Liver (tissue), 9 donors: ENCODE results near the gene DRGX. TPM values are rescaled to one million over a fixed set of nuclear protein-coding genes. Genes with fewer than 3 reads are reported as not detected.

ENCODE experiments used
- DNase-seq: peaks from one replicate; pipeline ENCODE4 v3.0.0-alpha.2; 2017; ENCODE audit warnings: low spot score
- H3K27ac ChIP-seq, 2 donors: one replicate each; pipeline ENCODE4 v1.7.0; 2013; ENCODE audit warnings: inconsistent platforms in 2 of 2, low read length in 2 of 2, control low read depth in 1 of 2, low read depth in 1 of 2, mild to moderate bottlenecking in 1 of 2
- H3K27me3 ChIP-seq, 4 donors: one replicate each; pipeline versions ENCODE4 v1.6.1 to v1.7.0; 2013; ENCODE audit warnings: low read length in 3 of 4, inconsistent platforms in 1 of 4, mild to moderate bottlenecking in 1 of 4, moderate library complexity in 1 of 4; ENCODE audit not compliant: control insufficient read depth in 4 of 4, insufficient read depth in 4 of 4
- H3K36me3 ChIP-seq, 4 donors: one replicate each; pipeline versions ENCODE4 v1.6.1 to v1.7.0; 2013; ENCODE audit warnings: low read length in 3 of 4, mild to moderate bottlenecking in 3 of 4, low read depth in 1 of 4, moderate library complexity in 1 of 4; ENCODE audit not compliant: control insufficient read depth in 4 of 4, insufficient read depth in 3 of 4
- H3K4me1 ChIP-seq, 4 donors: one replicate each; pipeline versions ENCODE4 v1.6.1 to v1.7.0; 2013; ENCODE audit warnings: low read length in 3 of 4, mild to moderate bottlenecking in 3 of 4, moderate library complexity in 1 of 4; ENCODE audit not compliant: control insufficient read depth in 4 of 4, insufficient read depth in 4 of 4
- H3K4me3 ChIP-seq, 3 donors: one replicate each; pipeline versions ENCODE4 v1.6.1 to v1.7.0; 2013; ENCODE audit warnings: low read length in 3 of 3, control low read depth in 1 of 3, low read depth in 1 of 3, mild to moderate bottlenecking in 1 of 3
- H3K9ac ChIP-seq, 2 donors: one replicate each; pipeline ENCODE4 v1.7.0; 2013; ENCODE audit warnings: low read length in 2 of 2, mild to moderate bottlenecking in 2 of 2, moderate library complexity in 2 of 2, control low read depth in 1 of 2, low read depth in 1 of 2
- H3K9me3 ChIP-seq, 4 donors: one replicate each; pipeline versions ENCODE4 v1.6.1 to v1.7.0; 2013; ENCODE audit warnings: low read length in 3 of 4; ENCODE audit not compliant: control insufficient read depth in 4 of 4
- CTCF ChIP-seq: fragments of 150-350 bp; IDR thresholded peaks from 2 replicates; pipeline ENCODE4 v1.5.1; 2017; ENCODE audit warnings: improper control_type of control experiment, low read depth, low read length; ENCODE audit not compliant: missing input control
- EGR1 ChIP-seq, 2 donors: IDR thresholded peaks; 2 replicates each; pipeline ENCODE4 v1.6.1; 2016 to 2018; ENCODE audit warnings: antibody characterized with exemption in 2 of 2, low read depth in 2 of 2
- FOXA1 ChIP-seq: IDR thresholded peaks from 2 replicates; pipeline ENCODE4 v1.6.1; 2016; ENCODE audit warnings: antibody characterized with exemption
- FOXA2 ChIP-seq: IDR thresholded peaks from 2 replicates; pipeline ENCODE4 v1.6.1; 2016; ENCODE audit warnings: antibody characterized with exemption
- GABPA ChIP-seq, 2 donors: IDR thresholded peaks in 1 of 2; conservative IDR thresholded peaks in 1 of 2; 2 replicates each; pipeline ENCODE4 v1.6.1; 2016; ENCODE audit warnings: antibody characterized with exemption in 2 of 2, mild to moderate bottlenecking in 1 of 2, moderate library complexity in 1 of 2
- HNF4A ChIP-seq, 2 donors: conservative IDR thresholded peaks; 2 replicates each; pipeline ENCODE4 v1.6.1; 2016; ENCODE audit warnings: antibody characterized with exemption in 2 of 2, mild to moderate bottlenecking in 2 of 2
- HNF4G ChIP-seq: IDR thresholded peaks from 2 replicates; pipeline ENCODE4 v1.6.1; 2016; ENCODE audit warnings: antibody characterized with exemption
- JUND ChIP-seq, 2 donors: IDR thresholded peaks; 2 replicates each; pipeline ENCODE4 v1.6.1; 2016; ENCODE audit warnings: antibody characterized with exemption in 2 of 2
- MAX ChIP-seq: IDR thresholded peaks from 2 replicates; pipeline ENCODE4 v1.6.1; 2016; ENCODE audit warnings: antibody characterized with exemption
- NR2F2 ChIP-seq: IDR thresholded peaks from 2 replicates; pipeline ENCODE4 v1.6.1; 2016; ENCODE audit warnings: antibody characterized with exemption
- RAD21 ChIP-seq, 2 donors: IDR thresholded peaks; 2 replicates each; pipeline ENCODE4 v1.6.1; 2016; ENCODE audit warnings: antibody characterized with exemption in 2 of 2, mild to moderate bottlenecking in 2 of 2
- RXRA ChIP-seq, 2 donors: IDR thresholded peaks; 2 replicates each; pipeline ENCODE4 v1.6.1; 2017 to 2018; ENCODE audit warnings: antibody characterized with exemption in 2 of 2, mild to moderate bottlenecking in 1 of 2
- TAF1 ChIP-seq: conservative IDR thresholded peaks from 2 replicates; pipeline ENCODE4 v1.6.1; 2016; ENCODE audit warnings: antibody characterized with exemption, mild to moderate bottlenecking
- YY1 ChIP-seq: IDR thresholded peaks from 2 replicates; pipeline ENCODE4 v1.6.1; 2016; ENCODE audit warnings: antibody characterized with exemption, mild to moderate bottlenecking
- ZBTB33 ChIP-seq: IDR thresholded peaks from 2 replicates; pipeline ENCODE4 v1.6.1; 2016; ENCODE audit warnings: antibody characterized with exemption
- WGBS: extraction: QIAGEN DNeasy Blood & Tissue Kit; methylation state at CpG from one replicate; pipeline ENCODE4 v1.1.7; 2013; 5-methylcytosine and 5-hydroxymethylcytosine counted together
- polyA plus RNA-seq, 2 donors: library from polyadenylated mRNA; stranded (reverse) in 1 of 2; unstranded in 1 of 2; fragments of 200-250 nt in 1 of 2; fragments of >200 nt in 1 of 2; fragmentation: Nextera tagmentation in 1 of 2; extraction: Ambion mirVana in 1 of 2; gene quantifications; one replicate each; pipeline versions ENCODE4 v1.2.1 to v1.2.3, GENCODE V29; 2013 to 2015
- total RNA-seq, 2 donors: library from RNA; depleted of rRNA; stranded (reverse); fragments of >200 nt; gene quantifications; one replicate each; pipeline ENCODE4 v1.2.3, GENCODE V29; 2014
- donor health status: healthy.
- donor health status: healthy.
- donor health status: healthy.
- donor health status: healthy.
- donor health status: healthy.

Gene DRGX
- total and polyA plus RNA-seq, 4 donors: not detected

GRCh38 chr10:49429458-49429857, 33.6 kb upstream of the DRGX start:
- H3K9ac ChIP-seq: no peak overlapping the region
- no peaks in the 10 kb centered on the region for H3K4me1 ChIP-seq
- no peaks in the 10 kb centered on the region for H3K27me3 ChIP-seq
- no peak overlapping the region for H3K27ac ChIP-seq
- peaks cover 0 to 9% (median 2%) of the 10 kb centered on the region in 4 donors for H3K9me3 ChIP-seq
- no peak overlapping the region for H3K4me3 ChIP-seq
- no peak for DNase-seq
- WGBS: 86% methylated on average over 5 of the region's 5 CpGs
- no peaks in the 10 kb centered on the region for H3K36me3 ChIP-seq
- TF ChIP-seq RXRA (IDR thresholded peaks at IDR 0.05) (no peak), CTCF (no peak), ZBTB33 (no peak), HNF4G (no peak), TAF1 (no peak), JUND (IDR thresholded peaks at IDR 0.05) (no peak), FOXA2 (no peak), RAD21 (IDR thresholded peaks at IDR 0.05) (no peak)

- Histone ChIP-seq H3K9me3 (peaks cover 0 to 9% (median 2%) of the 10 kb centered on the region in 4 donors), H3K9ac (no peak overlapping the region), H3K27ac (no peak overlapping the region), H3K4me1 (no peaks in the 10 kb centered on the region), H3K4me3 (no peak overlapping the region), H3K27me3 (no peaks in the 10 kb centered on the region), H3K36me3 (no peaks in the 10 kb centered on the region)
- 73% methylated on average over 9 of the region's 9 CpGs for WGBS
- TF ChIP-seq EGR1 (IDR thresholded peaks at IDR 0.05; ENCODE audit: low read depth in 2 of 2) (no peak), TAF1 (no peak), GABPA (IDR thresholded peaks at IDR 0.05 in 1 of 2, conservative IDR thresholded peaks at IDR 0.05 in 1 of 2) (no peak), NR2F2 (no peak), HNF4G (no peak), HNF4A (conservative IDR thresholded peaks at IDR 0.05) (no peak), FOXA1 (no peak), RXRA (IDR thresholded peaks at IDR 0.05) (no peak), MAX (no peak), JUND (IDR thresholded peaks at IDR 0.05) (no peak), YY1 (no peak)
- DNase-seq: no peak
These were observed 30.8 kb upstream of the DRGX start for GRCh38 chr10:49426490-49427360.
